ES-I3 (cell line): Measurements from ENCODE around the gene KIAA1755.

ENCODE experiments used
- H3K36me3 ChIP-seq: 2 replicates; pipeline ENCODE4 v1.6.1; 2013; ENCODE audit warnings: mild to moderate bottlenecking, low read length, control low read depth, moderate library complexity; ENCODE audit not compliant: insufficient read depth
- H3K4me1 ChIP-seq: 2 replicates; pipeline ENCODE4 v1.6.1; 2013; ENCODE audit warnings: mild to moderate bottlenecking, control low read depth, low read length; ENCODE audit not compliant: insufficient read depth
- H3K9ac ChIP-seq: 2 replicates; pipeline ENCODE4 v1.6.1; 2013; ENCODE audit warnings: low read depth, mild to moderate bottlenecking, low read length, moderate library complexity
- H3K9me3 ChIP-seq: 2 replicates; pipeline ENCODE4 v1.6.1; 2013; ENCODE audit warnings: mild to moderate bottlenecking, low read length, moderate library complexity; ENCODE audit not compliant: control insufficient read depth, insufficient read depth

The KIAA1755 gene

GRCh38 chr20:38167851-38168760, 92.4 kb downstream of the KIAA1755 start:
- Histone ChIP-seq H3K9ac (no peak overlapping the region), H3K9me3 (no peaks in the 10 kb centered on the region), H3K4me1 (peaks cover 3% of the 10 kb centered on the region; the same call in 1 of the 2 replicates), H3K36me3 (no peaks in the 10 kb centered on the region; the same call in 1 of the 2 replicates)

DNA sequence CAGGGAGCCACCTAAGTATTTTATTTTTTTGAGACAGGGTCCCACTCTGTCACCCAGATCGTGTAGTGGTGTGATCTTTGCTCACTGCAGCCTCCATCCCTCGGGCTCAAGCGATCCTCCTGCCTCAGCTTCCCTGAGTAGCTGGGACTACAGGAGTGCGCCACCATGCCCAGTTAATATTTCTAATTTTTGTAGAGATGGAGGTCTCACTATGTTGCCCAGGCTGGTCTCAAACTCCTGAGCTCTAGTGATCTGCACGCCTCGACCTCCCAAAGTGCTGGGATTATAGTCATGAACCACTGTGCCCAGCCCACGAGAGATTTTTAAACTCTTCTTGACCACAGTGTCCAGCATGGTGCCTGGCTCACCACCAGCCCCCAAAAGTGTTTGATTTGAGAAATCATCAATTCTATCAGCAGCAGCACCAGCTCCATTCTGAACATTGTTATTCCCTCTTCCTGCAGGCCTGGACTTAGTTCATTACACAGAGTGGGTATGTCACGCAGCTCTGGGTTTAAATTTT, 93.1 kb downstream of the KIAA1755 start:
- peaks cover 3% of the 10 kb centered on the region; the same call in 1 of the 2 replicates for H3K4me1 ChIP-seq
- no peaks in the 10 kb centered on the region for H3K9me3 ChIP-seq
- no peaks in the 10 kb centered on the region; the same call in 1 of the 2 replicates for H3K36me3 ChIP-seq
- no peak overlapping the region for H3K9ac ChIP-seq

- Histone ChIP-seq H3K36me3 (no peaks in the 10 kb centered on the region; the same call in 1 of the 2 replicates), H3K9ac (no peak overlapping the region), H3K9me3 (no peaks in the 10 kb centered on the region), H3K4me1 (peaks cover 3% of the 10 kb centered on the region; the same call in 1 of the 2 replicates)
Measured at GRCh38 chr20:38166703-38167233, 93.8 kb downstream of the KIAA1755 start.

DNA sequence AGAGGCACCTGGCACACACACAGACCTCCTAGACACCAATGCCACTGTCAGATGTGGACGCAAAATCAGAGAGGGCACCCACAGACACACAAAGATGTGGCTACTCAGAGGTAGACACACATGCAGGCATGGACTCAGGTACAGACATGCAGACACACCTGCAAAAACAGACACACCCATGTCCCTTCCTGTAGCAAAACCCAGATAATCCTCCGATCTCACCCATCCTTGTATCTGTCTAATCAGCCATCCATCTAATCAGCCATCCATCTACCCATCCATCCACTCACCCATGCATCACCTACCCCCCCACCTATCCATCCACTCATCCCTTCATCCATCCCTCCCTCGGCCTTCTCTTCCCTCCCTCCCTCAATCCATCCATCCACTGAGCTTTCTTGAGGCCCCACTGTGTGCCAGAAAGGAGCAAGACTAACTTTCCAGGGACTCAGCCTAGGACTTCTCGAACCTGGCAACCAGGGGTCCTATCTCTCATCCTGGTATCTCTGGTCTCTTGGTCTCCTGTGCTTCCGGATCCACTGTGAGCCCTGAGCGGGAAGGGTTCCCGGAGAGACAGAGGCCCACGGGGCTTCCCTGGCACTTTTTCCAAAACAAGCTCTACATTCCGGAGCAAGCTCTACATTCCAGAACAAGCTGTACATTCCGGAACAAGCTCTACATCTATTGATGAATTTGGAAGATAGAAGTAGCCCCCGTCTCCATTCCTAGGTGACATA, 94.4 kb downstream of the KIAA1755 start:
- Histone ChIP-seq H3K9me3 (no peaks in the 10 kb centered on the region), H3K9ac (no peak overlapping the region), H3K4me1 (peaks cover 3% of the 10 kb centered on the region; the same call in 1 of the 2 replicates), H3K36me3 (no peaks in the 10 kb centered on the region)

- H3K4me1 ChIP-seq, result peaks cover 3% of the 10 kb centered on the region; the same call in 1 of the 2 replicates
- peak within 1 kb of the TSS; percentile 50; the same call in 1 of the 2 replicates for H3K9ac ChIP-seq
- no peaks in the 10 kb centered on the region for H3K36me3 ChIP-seq
- H3K9me3 ChIP-seq, result no peaks in the 10 kb centered on the region
Measured at GRCh38 chr20:38165089-38165965, 95.2 kb downstream of the KIAA1755 start, which contains the start of gene TGM2. TGM2 (minus strand) TSS chr20:38165270; CDS start chr20:38165198, 72 bp downstream.

- peak overlapping the region; percentile 50; the same call in 1 of the 2 replicates for H3K9ac ChIP-seq
- no peaks in the 10 kb centered on the region for H3K9me3 ChIP-seq
- no peaks in the 10 kb centered on the region for H3K36me3 ChIP-seq
- H3K4me1 ChIP-seq, result peaks cover 3% of the 10 kb centered on the region; the same call in 1 of the 2 replicates
Measured at GRCh38 chr20:38164624-38165088, 95.9 kb downstream of the KIAA1755 start.

DNA sequence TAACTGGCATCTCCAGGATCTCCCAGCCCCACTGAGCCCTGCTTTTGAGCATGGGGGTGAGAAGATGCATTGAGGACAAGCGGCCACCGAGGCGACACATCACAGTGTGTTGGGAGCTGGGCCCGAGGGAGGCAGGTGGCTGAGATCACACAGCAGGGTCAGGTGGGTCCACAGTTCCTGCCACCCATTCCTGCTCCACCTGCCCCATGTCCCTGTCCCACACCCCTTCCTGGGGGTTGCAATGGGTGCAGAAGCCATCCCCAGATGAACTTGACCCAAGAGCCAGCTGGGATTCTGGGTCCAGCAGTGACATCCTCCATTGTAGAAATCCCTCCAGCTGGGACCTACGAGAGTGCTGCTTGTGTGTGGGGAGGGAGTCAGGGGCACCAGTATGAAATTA, 96.5 kb downstream of the KIAA1755 start:
- H3K4me1 ChIP-seq, result peaks cover 3% of the 10 kb centered on the region; the same call in 1 of the 2 replicates
- H3K36me3 ChIP-seq, result no peaks in the 10 kb centered on the region
- H3K9ac ChIP-seq, result no peak overlapping the region
- H3K9me3 ChIP-seq, result no peaks in the 10 kb centered on the region

DNA sequence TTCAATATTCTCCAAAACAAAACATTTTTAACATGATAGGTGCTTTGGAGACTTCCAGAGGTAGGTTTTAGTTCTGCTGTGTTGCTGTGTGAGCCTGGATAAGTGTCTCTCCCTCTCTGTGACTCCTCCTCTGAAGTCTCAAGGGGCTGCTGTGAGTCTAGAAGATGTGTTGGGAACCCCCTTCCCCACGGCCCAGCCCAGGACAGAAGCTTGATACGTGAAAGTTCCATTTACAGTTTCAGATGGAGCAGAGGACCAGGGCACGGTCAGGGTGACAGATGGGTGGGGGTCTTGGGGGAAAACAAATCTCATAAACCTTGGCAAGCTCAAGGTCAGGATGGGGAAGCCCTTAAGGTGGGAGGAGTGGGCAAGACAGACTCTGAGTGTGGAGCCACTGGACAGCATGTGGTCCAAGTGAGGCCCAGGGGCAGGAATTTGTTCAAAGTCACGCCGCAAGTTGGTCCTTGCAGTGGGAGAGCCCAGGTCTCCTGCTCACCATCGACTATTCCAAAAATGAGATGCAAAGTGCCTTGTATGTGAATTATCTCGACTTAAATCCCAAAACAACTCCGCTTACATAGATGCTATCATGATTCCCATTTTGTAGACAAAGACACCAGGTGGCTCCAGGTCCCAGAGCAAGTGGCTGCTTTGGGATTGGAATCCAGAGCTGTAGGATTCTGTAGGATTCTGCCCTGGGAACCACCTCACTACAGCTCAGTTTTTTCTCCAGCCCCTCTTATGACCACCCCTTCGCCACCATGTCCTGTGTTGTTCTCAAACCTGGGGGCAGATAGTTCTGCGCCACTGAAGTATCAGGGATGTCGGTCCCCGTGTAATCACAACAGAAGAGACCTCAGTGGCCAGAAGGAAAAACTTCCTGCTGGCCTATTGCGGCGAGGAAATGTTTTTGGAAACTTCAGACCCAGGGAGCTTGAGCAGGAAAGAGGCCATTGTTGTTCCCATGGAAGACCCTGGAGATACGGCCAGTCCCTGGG, 97.4 kb downstream of the KIAA1755 start:
- Histone ChIP-seq H3K9me3 (no peaks in the 10 kb centered on the region), H3K4me1 (peaks cover 3% of the 10 kb centered on the region; the same call in 1 of the 2 replicates), H3K9ac (no peak overlapping the region), H3K36me3 (no peaks in the 10 kb centered on the region)

GRCh38 chr20:38162149-38162548, 98.4 kb downstream of the KIAA1755 start:
- Histone ChIP-seq H3K9me3 (no peaks in the 10 kb centered on the region), H3K4me1 (no peaks in the 10 kb centered on the region; the same call in 1 of the 2 replicates), H3K9ac (no peak overlapping the region), H3K36me3 (no peaks in the 10 kb centered on the region)

- Histone ChIP-seq H3K36me3 (no peaks in the 10 kb centered on the region), H3K9me3 (no peaks in the 10 kb centered on the region), H3K4me1 (no peaks in the 10 kb centered on the region; the same call in 1 of the 2 replicates), H3K9ac (no peak overlapping the region)
Measured at GRCh38 chr20:38161412-38161774, 99.1 kb downstream of the KIAA1755 start.
